Skin epidermis (tissue), 12 donors: ENCODE data around the gene ODAD3.
"Not testable (repeated sequence)": the region's sequence is repeated elsewhere in the genome, so short reads cannot be mapped to it uniquely, and the experiment has no call there.

ENCODE experiments used
- H3K27ac ChIP-seq, 21 experiments: fragments of 200-600 bp; sonication (generic) in 11 of 21; one replicate each; pipeline ENCODE4 v1.5.0; 2020; ENCODE audit warnings: mild to moderate bottlenecking in 3 of 21, inconsistent platforms in 2 of 21, moderate library complexity in 2 of 21
- H3K4me3 ChIP-seq, 7 experiments: fragments of 200-600 bp; sonication (generic) in 2 of 7; one replicate each; pipeline ENCODE4 v1.5.0; 2020; ENCODE audit warnings: inconsistent platforms in 2 of 7, mild to moderate bottlenecking in 2 of 7, moderate library complexity in 1 of 7

Gene ODAD3

DNA sequence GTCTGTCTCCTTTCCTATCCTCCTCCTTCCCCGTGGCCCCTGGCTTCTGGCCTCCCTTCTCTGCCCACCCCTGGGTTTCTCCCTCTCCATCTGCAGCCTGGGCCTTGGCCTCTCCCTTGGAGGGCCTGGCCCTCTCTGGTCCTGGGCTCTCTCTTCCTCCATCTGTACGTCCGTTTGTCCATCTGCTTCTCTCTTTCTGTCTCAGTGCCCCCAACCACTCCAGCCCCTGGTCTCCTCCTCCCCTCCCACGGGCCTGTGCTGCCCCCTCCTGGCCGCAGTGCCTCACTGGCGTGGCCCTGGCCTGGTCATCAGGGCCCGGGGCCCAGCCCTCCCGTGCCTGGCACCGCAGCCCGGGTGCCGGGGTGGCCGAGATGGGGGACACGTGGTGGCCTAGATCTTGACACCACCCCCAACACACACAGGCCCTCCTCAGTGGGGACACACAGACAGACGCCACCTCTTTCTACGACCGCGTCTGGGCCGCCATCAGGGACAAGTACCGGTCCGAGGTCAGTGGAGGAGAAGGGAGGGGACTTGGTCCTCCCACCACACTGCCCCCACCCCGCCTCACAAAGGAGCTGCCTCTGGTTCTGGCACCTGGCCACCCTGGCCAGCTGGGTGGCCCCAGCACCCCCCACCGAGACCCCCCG is 11.9 kb upstream of the ODAD3 start:
- no peak overlapping the region for H3K4me3 ChIP-seq
- peak overlapping the region in 2 of 21 experiments; percentile 2 to 29 for H3K27ac ChIP-seq

DNA sequence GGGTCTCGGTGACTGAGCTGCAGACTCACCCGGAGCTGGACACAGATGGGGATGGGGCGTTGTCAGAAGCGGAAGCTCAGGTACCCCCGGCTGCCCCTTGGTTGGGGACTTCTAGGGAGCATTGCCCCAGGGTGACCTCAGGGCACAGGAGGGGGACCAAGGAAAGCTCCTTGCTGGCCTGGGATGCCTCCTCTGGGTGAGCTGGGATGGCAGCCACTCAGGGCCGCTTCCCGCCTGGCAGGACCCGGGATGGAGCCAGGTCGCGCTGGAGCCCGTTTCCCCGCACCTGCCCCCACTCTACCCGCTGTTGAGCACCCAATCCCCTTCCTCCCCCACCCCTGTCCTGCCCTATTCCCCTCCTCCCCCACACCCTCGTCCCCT is 11.3 kb upstream of the ODAD3 start:
- no peak overlapping the region for H3K27ac ChIP-seq
- H3K4me3 ChIP-seq: no peak overlapping the region

DNA sequence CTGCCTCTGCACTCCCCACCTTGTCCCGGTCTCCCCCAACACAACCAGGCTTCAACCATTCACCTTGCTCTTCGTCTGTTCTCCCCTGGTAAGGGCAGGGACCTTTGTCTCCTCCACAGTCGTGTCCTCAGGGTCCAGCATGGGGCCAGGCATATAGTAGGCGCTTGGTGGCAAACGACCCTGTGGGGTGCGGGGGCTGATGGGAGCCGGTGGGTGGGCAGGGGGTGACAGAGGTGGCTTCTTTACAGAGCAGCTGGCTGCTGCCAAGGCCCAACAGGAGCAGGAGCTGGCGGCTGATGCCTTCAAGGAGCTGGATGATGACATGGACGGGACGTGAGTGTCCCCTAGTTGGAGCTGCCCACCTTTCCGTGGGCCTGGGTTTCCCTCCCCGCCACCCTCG is 10.2 kb upstream of the ODAD3 start:
- Histone ChIP-seq H3K4me3 (no peak overlapping the region), H3K27ac (peak overlapping the region in 1 of 21 experiments; percentile 31)

GRCh38 chr19:11444059-11444458 is 9.1 kb upstream of the ODAD3 start:
- no peak overlapping the region for H3K4me3 ChIP-seq
- peak overlapping the region in 11 of 21 experiments; percentile 2 to 65 (median 51) for H3K27ac ChIP-seq

GRCh38 chr19:11437955-11438354 is 3.0 kb upstream of the ODAD3 start:
- no peak overlapping the region for H3K4me3 ChIP-seq

DNA sequence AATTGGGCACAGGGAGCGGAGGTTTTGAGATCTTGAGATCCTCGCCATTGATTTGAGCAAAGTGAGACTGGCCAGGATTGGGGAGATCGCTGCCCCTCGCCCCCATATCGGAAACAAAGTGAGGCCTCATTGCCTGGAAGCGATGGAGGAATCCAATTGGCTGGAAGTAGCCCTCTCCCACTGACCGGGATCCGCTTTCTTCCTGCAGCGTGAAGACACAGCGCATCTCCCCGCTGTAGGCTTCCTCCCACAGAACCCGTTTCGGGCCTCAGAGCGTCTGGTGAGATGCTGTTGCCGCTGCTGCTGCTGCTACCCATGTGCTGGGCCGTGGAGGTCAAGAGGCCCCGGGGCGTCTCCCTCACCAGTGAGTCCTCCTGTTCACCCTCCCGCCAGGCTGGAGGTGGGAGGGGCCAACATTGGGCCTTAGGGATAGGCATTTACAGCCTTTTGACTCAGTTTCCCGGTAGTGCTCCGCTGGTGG is 952 bp upstream of the ODAD3 start:
- Histone ChIP-seq H3K27ac (peak overlapping the region in 20 of 21 experiments; percentile 14 to 91 (median 79)), H3K4me3 (peak overlapping the region; percentile 43 to 87 (median 68))

More at GRCh38 chr19:11437955-11438354, 3.0 kb upstream of the ODAD3 start:
- H3K27ac ChIP-seq: peak overlapping the region in 2 of 21 experiments; percentile 1 to 60

DNA sequence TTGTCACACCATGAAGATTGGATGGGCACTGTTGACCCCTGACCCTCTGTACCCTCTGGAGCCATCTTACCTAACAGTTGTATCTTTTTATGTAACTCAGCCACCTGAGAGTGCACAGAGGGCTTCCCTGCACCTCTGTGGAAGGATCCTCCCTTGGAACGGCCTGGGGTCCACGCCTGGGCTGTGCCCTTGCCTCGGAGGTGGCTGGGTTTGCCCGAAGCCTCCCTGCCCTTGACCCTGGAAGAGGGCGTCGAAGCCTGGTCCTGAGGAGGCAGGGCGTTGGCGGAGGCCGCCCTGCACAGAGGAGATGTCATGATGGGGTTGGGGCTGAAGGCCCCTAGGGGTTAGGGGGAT is 241 bp downstream of the ODAD3 start:
- peak overlapping the region; percentile 43 to 87 (median 68) for H3K4me3 ChIP-seq
- H3K27ac ChIP-seq: peak overlapping the region in 19 of 21 experiments; percentile 6 to 86 (median 69)

- H3K27ac ChIP-seq, H3K4me3 ChIP-seq: not testable (repeated sequence)
Observed at GRCh38 chr19:11433526-11433925, 1.4 kb downstream of the ODAD3 start.

DNA sequence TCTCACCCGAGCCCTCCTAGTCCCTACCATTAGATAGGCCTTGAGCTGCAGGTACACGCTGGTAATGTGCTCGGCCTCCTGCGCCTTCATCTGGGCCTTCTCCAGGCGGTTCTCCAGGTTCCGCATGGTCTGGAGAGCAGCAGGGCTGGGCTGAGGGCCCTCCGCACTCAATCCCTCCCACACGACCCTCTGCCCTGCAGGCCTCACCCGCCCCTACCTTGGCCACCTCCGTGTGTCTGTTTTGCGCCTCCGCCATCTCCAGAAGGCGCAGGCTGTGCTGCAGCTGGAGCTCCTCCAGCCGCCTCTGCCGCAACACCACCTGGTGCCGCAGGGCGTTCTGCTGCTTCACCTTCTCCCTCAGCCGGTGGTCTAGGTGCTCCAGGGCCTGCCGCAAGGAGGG is 8.3 kb downstream of the ODAD3 start:
- Histone ChIP-seq H3K27ac (no peak overlapping the region), H3K4me3 (no peak overlapping the region)

GRCh38 chr19:11425719-11426457 is 9.0 kb downstream of the ODAD3 start:
- no peak overlapping the region for H3K4me3 ChIP-seq
- H3K27ac ChIP-seq: no peak overlapping the region

DNA sequence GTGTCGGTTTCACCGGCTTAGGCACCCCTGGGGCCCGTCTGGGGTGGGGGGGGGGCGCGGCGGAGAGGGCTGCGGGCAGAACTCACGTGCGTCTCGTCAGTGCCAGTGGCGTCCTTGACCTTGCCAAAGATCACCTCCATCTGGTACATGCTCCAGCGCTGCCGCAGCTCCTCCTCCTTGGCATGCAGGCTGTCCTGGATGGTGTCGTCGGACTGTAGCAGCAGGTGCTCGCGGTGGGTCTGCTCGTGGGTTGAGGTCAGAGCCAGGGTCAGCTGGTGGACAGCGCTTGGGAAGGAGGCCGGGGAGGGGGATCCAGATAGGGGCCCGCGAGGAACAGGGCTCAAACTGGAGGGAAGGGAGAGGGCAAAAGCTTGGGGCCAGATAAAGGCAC is 11.1 kb downstream of the ODAD3 start:
- Histone ChIP-seq H3K4me3 (no peak overlapping the region), H3K27ac (peak overlapping the region in 1 of 21 experiments; percentile 57)

DNA sequence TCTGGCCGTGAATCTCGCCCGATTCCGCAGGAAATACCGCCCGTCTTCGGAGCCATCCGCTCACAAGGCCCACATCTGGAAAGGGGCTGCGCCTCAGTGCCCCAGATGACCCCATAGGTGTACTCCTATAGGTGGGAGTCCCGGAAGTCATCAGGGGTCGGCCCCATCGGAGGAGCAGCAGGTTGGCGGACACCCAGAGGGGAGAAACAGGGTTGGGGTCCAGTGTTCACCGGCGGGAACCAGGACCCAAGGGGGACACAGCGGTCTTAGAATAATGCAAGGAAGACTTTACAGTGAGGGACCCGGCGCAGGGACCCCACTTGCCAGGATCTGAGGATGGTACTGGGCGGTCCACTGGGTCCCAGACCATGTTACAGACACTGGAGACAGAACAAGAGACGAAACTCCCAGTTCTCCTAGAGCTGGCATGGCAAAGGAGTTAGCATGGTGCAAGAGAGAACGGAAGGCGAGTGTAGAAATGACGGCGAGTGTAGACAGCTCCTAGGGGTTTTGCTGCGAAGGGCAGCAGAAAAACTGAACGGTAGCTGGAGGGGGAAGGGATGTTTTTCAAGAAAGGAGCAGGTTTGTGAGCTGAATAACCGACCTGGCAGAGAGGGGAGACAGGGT is 11.6 kb downstream of the ODAD3 start:
- H3K27ac ChIP-seq: peak overlapping the region in 2 of 21 experiments; percentile 57

GRCh38 chr19:11422163-11423065 is 12.5 kb downstream of the ODAD3 start:
- Histone ChIP-seq H3K27ac (peak overlapping the region in 3 of 21 experiments; percentile 47 to 57 (median 57)), H3K4me3 (peak overlapping the region; percentile 5 to 26 (median 17))

More for the DNA sequence above, 11.6 kb downstream of the ODAD3 start:
- H3K4me3 ChIP-seq: no peak overlapping the region

DNA sequence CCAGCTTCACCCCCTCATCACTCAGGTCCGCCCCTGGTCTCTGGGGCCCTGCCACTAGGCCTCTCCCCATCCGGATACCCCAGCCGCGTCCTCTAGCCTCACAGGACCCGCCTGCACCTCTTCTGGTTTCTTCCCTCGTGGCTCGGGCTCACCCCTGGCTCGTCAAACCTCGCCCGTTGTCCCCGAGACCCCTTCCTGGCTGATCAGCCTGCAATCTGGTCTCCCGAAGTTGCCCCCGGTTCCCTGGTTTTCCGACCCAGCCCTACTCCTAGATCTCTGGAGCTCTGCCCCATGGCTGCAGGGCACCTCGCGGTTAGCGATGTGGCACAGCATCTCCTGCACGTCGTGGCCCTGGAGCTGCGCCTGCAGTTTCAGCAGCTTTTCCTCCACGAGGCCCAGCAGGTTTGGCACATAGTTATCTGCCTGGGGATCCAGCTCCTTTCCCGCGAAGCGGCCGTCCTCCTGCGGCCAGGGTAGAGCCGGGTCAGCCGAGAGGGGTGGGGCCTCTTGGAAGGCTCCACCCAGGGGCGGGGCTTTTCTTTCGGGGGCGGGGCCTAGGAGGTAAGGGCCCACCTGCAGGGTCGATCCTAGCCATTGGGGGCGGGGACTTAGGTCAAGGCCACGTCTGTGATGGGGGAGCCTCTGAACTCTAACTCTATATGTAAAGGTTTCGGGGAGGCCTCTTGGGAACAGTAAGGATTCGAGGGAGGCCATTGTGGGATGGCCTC is 13.4 kb downstream of the ODAD3 start:
- Histone ChIP-seq H3K4me3 (peak overlapping the region in 3 of 7 experiments; percentile 17 to 26 (median 26)), H3K27ac (peak overlapping the region in 3 of 21 experiments; percentile 19 to 57 (median 28))

DNA sequence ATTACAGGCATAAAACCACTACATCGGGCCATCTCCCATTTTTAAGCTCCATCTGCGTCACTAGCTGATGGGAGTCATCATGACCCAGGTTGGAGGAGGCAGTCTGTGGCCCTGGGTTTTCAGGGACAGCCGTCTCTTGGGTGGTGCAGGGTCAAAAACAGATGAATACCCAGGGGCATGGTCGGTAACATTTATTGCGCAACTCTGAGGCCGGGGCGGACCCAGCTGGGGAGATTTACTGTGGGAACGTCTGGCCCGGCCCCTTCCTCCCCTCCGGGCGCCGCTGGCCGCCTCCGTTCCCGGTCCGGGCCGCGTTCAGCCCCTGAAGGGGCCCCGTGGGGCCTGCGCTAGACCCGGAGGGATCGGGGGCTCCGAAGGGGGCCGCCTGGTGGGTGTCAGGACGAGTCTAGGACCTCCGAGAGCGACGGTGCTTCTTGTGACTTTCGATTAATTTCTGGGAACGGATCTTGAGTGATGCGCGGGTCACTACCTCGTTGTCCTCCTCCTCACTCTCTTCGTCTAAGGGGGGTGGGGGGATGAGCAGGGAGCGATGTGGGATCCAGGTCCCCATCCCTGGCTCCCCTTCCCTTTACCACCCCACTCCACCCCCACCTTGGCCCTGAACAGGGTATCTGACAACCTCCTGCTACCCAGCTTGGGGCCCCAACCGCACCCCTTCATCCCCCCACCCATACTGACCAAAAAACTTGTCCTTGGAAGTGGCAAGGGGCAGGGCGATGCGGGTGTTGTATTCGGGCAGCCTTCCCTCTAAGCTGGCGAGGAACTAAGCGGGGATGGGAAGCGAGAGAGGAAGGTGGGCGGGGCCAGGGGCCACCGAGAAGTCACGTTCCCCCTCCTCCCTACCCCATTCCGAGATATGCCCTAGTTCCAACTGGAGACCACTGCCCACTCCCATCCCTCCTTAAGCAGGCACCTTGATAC is 14.2 kb downstream of the ODAD3 start:
- Histone ChIP-seq H3K27ac (peak overlapping the region in 1 of 21 experiments; percentile 35), H3K4me3 (peak overlapping the region in 3 of 7 experiments; percentile 17 to 26 (median 26))

DNA sequence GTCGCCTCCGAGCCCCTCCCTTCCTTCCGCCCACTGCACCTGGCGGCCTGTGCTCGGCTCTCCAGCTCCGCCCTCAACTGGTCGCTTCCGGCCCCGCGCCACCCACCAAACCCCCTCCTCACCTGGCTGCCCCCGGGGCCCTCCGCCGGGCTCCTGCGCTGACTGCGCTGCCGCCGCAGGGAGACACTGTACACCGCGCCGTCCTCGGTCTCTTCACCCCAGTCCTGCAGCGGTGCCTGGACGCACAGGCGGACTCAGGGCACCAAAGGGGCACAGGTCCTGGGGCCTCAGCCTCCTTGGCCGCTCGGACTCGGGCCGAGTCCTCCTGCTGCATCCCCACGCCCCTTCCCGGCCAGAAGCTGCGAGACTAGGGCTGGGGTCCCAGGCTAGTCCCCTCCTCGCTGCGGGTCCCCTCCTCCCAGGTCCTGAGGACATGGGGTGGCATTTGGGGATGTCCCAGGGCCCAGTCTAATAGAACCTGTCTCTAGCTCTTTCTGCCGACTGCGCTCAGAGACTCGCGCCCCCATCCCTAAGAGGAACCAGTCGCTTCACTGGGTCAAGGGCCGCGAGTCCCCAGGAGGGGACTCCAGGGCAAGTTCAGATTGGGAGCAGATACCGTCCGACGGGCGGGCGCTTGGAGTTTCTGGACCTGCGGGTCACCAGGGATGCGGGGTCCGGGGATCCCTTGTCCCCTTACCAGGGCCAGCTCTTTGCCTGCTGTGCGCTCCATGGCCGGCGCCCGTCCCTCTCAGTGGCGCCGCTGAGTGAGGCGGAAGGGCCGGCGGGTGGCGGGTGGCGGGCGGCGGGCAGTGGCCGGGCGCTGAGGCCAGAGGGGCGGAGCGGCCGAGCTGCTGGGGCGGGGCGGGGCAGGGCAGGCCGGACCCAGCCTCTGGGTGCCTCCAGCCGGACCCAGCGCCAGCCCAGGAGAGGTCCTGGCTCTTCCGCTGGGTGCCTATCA is 16.1 kb downstream of the ODAD3 start, which contains the start of gene RGL3:
RGL3 (minus strand) TSS at position 766 of the 958 bp plus-strand sequence; CDS start at position 730, 36 bp downstream.
- Histone ChIP-seq H3K4me3 (peak within 1 kb of the TSS in 6 of 7 experiments; percentile 3 to 30 (median 20)), H3K27ac (peak within 1 kb of the TSS in 1 of 21 experiments; percentile 49)
